Measurements from ENCODE around the gene VTN. TPM values are rescaled to one million over a fixed set of nuclear protein-coding genes. Genes with fewer than 3 reads are reported as not detected.

The VTN gene
- total and polyA plus RNA-seq, 2 experiments from 2014 or later = 0.16 TPM; not detected in 1

DNA sequence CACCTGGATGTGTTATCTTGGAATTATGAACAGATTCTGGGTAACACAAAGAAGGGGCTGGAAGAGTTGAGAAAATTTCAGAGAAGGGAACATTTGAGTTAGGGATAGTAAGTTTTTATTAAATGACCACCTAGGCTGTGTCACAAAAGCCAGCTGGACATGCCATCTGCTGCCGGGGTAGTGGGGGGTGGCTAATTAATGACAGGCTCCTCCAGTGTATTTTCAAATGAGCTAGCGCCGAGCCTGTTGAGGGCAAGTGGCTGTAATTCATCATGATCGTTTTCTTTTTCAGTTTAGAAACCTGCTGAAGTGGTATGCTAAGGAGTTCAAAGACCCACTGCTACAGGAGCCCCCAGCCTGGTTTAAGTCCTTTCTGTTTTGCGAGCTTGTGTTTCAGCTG is 44.9 kb downstream of the VTN start:
- no peak for DNase-seq (ENCODE audit: low spot score)
- Histone ChIP-seq H3K9me2 (ENCODE audit: insufficient read depth) (no peaks in the 10 kb centered on the region), H3K4me1 (ENCODE audit: insufficient read depth) (peaks cover 36% of the 10 kb centered on the region), H4K20me1 (replicated peaks; ENCODE audit: insufficient read depth) (peaks cover 72% of the 10 kb centered on the region), H3K4me3 (no peak overlapping the region), H3K4me2 (no peak overlapping the region), H2AFZ (no peak overlapping the region), H3K27me3 (ENCODE audit: insufficient read depth) (no peaks in the 10 kb centered on the region), H3K36me3 (ENCODE audit: insufficient read depth) (peaks cover 22% of the 10 kb centered on the region), H3K27ac (ENCODE audit: low read depth) (peak overlapping the region; percentile 7; the same call in 1 of the 2 replicates), H3F3A (replicated peaks; ENCODE audit: low read depth) (peaks cover 28% of the 10 kb centered on the region; the same call in 1 of the 2 replicates), H3K79me2 (replicated peaks; ENCODE audit: insufficient read depth) (peaks cover 60% of the 10 kb centered on the region)
- TF ChIP-seq CREB1 (CRISPR knock-in tag; IDR thresholded peaks at IDR 0.05; ENCODE audit: low read depth) = no peak
- TF ChIP-seq NANOG (IDR thresholded peaks at IDR 0.05; ENCODE audit: borderline replicate concordance) = no peak
- TF ChIP-seq, protein P1, sequence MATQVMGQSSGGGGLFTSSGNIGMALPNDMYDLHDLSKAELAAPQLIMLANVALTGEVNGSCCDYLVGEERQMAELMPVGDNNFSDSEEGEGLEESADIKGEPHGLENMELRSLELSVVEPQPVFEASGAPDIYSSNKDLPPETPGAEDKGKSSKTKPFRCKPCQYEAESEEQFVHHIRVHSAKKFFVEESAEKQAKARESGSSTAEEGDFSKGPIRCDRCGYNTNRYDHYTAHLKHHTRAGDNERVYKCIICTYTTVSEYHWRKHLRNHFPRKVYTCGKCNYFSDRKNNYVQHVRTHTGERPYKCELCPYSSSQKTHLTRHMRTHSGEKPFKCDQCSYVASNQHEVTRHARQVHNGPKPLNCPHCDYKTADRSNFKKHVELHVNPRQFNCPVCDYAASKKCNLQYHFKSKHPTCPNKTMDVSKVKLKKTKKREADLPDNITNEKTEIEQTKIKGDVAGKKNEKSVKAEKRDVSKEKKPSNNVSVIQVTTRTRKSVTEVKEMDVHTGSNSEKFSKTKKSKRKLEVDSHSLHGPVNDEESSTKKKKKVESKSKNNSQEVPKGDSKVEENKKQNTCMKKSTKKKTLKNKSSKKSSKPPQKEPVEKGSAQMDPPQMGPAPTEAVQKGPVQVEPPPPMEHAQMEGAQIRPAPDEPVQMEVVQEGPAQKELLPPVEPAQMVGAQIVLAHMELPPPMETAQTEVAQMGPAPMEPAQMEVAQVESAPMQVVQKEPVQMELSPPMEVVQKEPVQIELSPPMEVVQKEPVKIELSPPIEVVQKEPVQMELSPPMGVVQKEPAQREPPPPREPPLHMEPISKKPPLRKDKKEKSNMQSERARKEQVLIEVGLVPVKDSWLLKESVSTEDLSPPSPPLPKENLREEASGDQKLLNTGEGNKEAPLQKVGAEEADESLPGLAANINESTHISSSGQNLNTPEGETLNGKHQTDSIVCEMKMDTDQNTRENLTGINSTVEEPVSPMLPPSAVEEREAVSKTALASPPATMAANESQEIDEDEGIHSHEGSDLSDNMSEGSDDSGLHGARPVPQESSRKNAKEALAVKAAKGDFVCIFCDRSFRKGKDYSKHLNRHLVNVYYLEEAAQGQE (IDR thresholded peaks at IDR 0.05; ENCODE audit: unreplicated experiment) = no peak
- no peak for TF ChIP-seq JUNB (IDR thresholded peaks at IDR 0.05; ENCODE audit: unreplicated experiment)
- TF ChIP-seq, protein P2, sequence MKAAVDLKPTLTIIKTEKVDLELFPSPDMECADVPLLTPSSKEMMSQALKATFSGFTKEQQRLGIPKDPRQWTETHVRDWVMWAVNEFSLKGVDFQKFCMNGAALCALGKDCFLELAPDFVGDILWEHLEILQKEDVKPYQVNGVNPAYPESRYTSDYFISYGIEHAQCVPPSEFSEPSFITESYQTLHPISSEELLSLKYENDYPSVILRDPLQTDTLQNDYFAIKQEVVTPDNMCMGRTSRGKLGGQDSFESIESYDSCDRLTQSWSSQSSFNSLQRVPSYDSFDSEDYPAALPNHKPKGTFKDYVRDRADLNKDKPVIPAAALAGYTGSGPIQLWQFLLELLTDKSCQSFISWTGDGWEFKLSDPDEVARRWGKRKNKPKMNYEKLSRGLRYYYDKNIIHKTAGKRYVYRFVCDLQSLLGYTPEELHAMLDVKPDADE (IDR thresholded peaks at IDR 0.05) = no peak
- TF ChIP-seq, protein P3, sequence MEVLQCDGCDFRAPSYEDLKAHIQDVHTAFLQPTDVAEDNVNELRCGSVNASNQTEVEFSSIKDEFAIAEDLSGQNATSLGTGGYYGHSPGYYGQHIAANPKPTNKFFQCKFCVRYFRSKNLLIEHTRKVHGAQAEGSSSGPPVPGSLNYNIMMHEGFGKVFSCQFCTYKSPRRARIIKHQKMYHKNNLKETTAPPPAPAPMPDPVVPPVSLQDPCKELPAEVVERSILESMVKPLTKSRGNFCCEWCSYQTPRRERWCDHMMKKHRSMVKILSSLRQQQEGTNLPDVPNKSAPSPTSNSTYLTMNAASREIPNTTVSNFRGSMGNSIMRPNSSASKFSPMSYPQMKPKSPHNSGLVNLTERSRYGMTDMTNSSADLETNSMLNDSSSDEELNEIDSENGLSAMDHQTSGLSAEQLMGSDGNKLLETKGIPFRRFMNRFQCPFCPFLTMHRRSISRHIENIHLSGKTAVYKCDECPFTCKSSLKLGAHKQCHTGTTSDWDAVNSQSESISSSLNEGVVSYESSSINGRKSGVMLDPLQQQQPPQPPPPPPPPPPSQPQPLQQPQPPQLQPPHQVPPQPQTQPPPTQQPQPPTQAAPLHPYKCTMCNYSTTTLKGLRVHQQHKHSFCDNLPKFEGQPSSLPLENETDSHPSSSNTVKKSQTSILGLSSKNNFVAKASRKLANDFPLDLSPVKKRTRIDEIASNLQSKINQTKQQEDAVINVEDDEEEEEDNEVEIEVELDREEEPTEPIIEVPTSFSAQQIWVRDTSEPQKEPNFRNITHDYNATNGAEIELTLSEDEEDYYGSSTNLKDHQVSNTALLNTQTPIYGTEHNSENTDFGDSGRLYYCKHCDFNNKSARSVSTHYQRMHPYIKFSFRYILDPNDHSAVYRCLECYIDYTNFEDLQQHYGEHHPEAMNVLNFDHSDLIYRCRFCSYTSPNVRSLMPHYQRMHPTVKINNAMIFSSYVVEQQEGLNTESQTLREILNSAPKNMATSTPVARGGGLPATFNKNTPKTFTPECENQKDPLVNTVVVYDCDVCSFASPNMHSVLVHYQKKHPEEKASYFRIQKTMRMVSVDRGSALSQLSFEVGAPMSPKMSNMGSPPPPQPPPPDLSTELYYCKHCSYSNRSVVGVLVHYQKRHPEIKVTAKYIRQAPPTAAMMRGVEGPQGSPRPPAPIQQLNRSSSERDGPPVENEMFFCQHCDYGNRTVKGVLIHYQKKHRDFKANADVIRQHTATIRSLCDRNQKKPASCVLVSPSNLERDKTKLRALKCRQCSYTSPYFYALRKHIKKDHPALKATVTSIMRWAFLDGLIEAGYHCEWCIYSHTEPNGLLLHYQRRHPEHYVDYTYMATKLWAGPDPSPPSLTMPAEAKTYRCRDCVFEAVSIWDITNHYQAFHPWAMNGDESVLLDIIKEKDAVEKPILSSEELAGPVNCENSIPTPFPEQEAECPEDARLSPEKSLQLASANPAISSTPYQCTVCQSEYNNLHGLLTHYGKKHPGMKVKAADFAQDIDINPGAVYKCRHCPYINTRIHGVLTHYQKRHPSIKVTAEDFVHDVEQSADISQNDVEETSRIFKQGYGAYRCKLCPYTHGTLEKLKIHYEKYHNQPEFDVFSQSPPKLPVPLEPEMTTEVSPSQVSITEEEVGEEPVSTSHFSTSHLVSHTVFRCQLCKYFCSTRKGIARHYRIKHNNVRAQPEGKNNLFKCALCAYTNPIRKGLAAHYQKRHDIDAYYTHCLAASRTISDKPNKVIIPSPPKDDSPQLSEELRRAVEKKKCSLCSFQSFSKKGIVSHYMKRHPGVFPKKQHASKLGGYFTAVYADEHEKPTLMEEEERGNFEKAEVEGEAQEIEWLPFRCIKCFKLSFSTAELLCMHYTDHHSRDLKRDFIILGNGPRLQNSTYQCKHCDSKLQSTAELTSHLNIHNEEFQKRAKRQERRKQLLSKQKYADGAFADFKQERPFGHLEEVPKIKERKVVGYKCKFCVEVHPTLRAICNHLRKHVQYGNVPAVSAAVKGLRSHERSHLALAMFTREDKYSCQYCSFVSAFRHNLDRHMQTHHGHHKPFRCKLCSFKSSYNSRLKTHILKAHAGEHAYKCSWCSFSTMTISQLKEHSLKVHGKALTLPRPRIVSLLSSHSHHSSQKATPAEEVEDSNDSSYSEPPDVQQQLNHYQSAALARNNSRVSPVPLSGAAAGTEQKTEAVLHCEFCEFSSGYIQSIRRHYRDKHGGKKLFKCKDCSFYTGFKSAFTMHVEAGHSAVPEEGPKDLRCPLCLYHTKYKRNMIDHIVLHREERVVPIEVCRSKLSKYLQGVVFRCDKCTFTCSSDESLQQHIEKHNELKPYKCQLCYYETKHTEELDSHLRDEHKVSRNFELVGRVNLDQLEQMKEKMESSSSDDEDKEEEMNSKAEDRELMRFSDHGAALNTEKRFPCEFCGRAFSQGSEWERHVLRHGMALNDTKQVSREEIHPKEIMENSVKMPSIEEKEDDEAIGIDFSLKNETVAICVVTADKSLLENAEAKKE (CRISPR knock-in tag; IDR thresholded peaks at IDR 0.05) = no peak
- TF ChIP-seq STAT1 (IDR thresholded peaks at IDR 0.05; ENCODE audit: unreplicated experiment) = no peak
- no peak for TF ChIP-seq EZH2 (IDR thresholded peaks at IDR 0.05; ENCODE audit: low read depth, unreplicated experiment)
- no peak for TF ChIP-seq ZNF331 (CRISPR knock-in tag; IDR thresholded peaks at IDR 0.05; ENCODE audit: low read depth)
- no peak for TF ChIP-seq POLR2AphosphoS5 (IDR thresholded peaks at IDR 0.05; ENCODE audit: low read depth)
- TF ChIP-seq ZNF114 (CRISPR knock-in tag; IDR thresholded peaks at IDR 0.05) = no peak
- TF ChIP-seq, protein P4, sequence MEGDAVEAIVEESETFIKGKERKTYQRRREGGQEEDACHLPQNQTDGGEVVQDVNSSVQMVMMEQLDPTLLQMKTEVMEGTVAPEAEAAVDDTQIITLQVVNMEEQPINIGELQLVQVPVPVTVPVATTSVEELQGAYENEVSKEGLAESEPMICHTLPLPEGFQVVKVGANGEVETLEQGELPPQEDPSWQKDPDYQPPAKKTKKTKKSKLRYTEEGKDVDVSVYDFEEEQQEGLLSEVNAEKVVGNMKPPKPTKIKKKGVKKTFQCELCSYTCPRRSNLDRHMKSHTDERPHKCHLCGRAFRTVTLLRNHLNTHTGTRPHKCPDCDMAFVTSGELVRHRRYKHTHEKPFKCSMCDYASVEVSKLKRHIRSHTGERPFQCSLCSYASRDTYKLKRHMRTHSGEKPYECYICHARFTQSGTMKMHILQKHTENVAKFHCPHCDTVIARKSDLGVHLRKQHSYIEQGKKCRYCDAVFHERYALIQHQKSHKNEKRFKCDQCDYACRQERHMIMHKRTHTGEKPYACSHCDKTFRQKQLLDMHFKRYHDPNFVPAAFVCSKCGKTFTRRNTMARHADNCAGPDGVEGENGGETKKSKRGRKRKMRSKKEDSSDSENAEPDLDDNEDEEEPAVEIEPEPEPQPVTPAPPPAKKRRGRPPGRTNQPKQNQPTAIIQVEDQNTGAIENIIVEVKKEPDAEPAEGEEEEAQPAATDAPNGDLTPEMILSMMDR (conservative IDR thresholded peaks at IDR 0.05; ENCODE audit: low read depth in 2 of 2) = no peak
- TF ChIP-seq EZH2phosphoT487 (IDR thresholded peaks at IDR 0.05; ENCODE audit: unreplicated experiment) = no peak
- Mint-ChIP-seq H3K9me3 (no peaks in the 10 kb centered on the region), H3K4me3 (no peak overlapping the region; the same call in 2 of the 3 replicates), H3K27me3 (ENCODE audit: insufficient read depth, low read depth, poor library complexity) (peaks cover 5% of the 10 kb centered on the region), H3K36me3 (ENCODE audit: low read depth) (peaks cover 71% of the 10 kb centered on the region), H3K4me1 (peaks cover 26% of the 10 kb centered on the region), H3K27ac (no peak overlapping the region)
- ATAC-seq = no peak

All from GM23338 (cell line).